Right lobe of liver (tissue), 4 donors: ENCODE results near the gene PLXND1.

ENCODE experiments used
- CTCF ChIP-seq, 4 donors: fragments of 200-600 bp in 3 of 4; fragments of 450-650 bp in 1 of 4; IDR thresholded peaks; one replicate each; pipeline versions ENCODE4 v1.5.1 to v1.8.0; 2016 to 2022; ENCODE audit warnings: antibody characterized with exemption in 4 of 4, mild to moderate bottlenecking in 2 of 4
- POLR2A ChIP-seq: fragments of 450-650 bp; IDR thresholded peaks from one replicate; pipeline ENCODE4 v1.6.1; 2017; ENCODE audit warnings: antibody characterized with exemption, mild to moderate bottlenecking
- donor health status: DM: no; HTN: no; CAD: no.
- donor health status: DM: no; HTN: no; CAD: no.
- donor health status: DM: no; HTN: yes; CAD: no.

- TF ChIP-seq CTCF (IDR thresholded peaks at IDR 0.05) (no peak), POLR2A (no peak)
Observed at GRCh38 chr3:129555616-129556357, 50.7 kb downstream of the PLXND1 start.
